SK-N-MC (cell line): Measurements from ENCODE around the gene USP20.

Source experiments
- EZH2 ChIP-seq: fragments of 200-600 bp; sonication (generic); IDR thresholded peaks from one replicate; pipeline ENCODE4 v1.6.1; 2017; ENCODE audit warnings: antibody characterized with exemption
- POLR2AphosphoS5 ChIP-seq: IDR thresholded peaks from 2 replicates; pipeline ENCODE4 v1.6.1; 2012; ENCODE audit warnings: mild to moderate bottlenecking, low read depth, low read length, borderline replicate concordance

DNA sequence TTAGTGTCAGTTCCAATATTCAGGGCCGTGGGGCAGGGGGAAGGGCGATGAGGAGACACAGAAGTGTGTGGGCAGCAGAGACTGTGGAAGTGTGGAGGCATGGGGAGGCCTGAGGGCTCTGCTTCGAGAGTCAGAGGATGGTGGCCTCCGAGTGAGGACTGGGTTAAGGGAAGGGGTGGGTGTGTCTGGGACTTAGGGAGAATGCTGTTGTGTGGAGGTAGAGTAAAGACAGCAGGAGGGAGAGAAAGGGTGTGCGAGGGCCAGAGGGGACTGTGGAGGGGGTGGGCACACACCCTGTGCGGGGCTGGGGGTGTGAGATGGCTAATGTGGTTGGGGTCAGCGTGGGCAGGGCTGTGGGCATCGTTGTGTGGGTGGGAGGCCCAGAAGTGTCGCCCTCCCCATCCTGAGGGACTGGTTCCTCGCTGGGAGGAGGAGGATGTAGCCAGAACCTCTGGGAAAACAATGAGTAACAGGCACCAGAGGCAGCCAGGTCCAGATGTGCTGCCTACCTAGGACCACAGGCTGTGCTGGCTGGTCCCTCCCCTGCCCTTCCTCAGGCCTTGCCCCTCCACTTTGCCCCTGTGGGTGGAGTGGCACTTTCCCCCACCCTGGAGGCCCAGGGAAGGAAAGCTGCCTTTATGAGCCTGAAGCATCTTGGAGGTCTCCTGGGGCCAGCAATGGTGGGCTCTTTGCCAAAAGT is 4.2 kb downstream of the USP20 start:
- TF ChIP-seq EZH2 (no peak), POLR2AphosphoS5 (no peak)
